ENCODE measurements around the gene TUBB1. TPM values are rescaled to one million over a fixed set of nuclear protein-coding genes. Genes with fewer than 3 reads are reported as not detected.

TUBB1 gene
- total and polyA plus RNA-seq, 2 of the 13 experiments (the other 11 are each of a cell fraction or from before 2014, with no cell fraction given): 0.11 to 57.6 TPM

GRCh38 chr20:59022754-59023153 lies 3.5 kb downstream of the TUBB1 start:
- peaks cover 26% of the 10 kb centered on the region for H3K79me2 ChIP-seq (ENCODE audit: insufficient read depth, low read length)
- FAIRE-seq: no peak
- intact Hi-C loops (cut with micrococcal nuclease; ENCODE audit: unreplicated experiment) (no loop called here), in situ Hi-C loops (cut with HindIII; ENCODE audit: extremely low pct_ligation_motif_present, low pct_unique_long_range_greater_than_20kb) (no loop called here)
- H3K4me1 ChIP-seq (ENCODE audit: insufficient read depth, low read length): peaks cover 43% of the 10 kb centered on the region
- no peak for DNase-seq (ENCODE audit: low spot score)
- no peak overlapping the region for H3K4me3 ChIP-seq (replicated peaks in 1 of 3; ENCODE audit: insufficient read depth in 1 of 3, low read depth in 2 of 3, low read length in 3 of 3)
- no peaks in the 10 kb centered on the region for H3K27me3 ChIP-seq (ENCODE audit: control insufficient read depth in 1 of 2, insufficient read depth in 2 of 2, low read length in 2 of 2)
- POLR2A ChIA-PET: interaction anchor here (0.7 to 1.6 kb wide), 3 partner anchors 9 to 916 kb away, joined by 3 to 6 read pairs (median 5); partner anchors contain the start of gene ATP5F1E
- H4K20me1 ChIP-seq (ENCODE audit: insufficient read depth, low read length): peaks cover 5% of the 10 kb centered on the region; the same call in 1 of the 2 replicates
- H3K9me3 ChIP-seq (ENCODE audit: low read length): no peaks in the 10 kb centered on the region
- CTCF ChIA-PET (ENCODE audit: low intra/inter-chr PET ratio, low total read pairs): no interaction called here
- WGBS (ENCODE audit: low lambda C conversion rate): 96% methylated on average over 15 of the region's 15 CpGs
- no peak overlapping the region for H3K27ac ChIP-seq (ENCODE audit: extremely low read length, insufficient read depth, low read length)
- ATAC-seq: no peak
- no TSS peak for BruUV-seq (replicated peaks)
- H3K9ac ChIP-seq (ENCODE audit: insufficient read depth, low read depth, low read length): no peak overlapping the region
- peaks cover 25 to 54% of the 10 kb centered on the region in 2 experiments for H3K36me3 ChIP-seq (replicated peaks in 1 of 2; ENCODE audit: control insufficient read depth in 1 of 2, insufficient read depth in 2 of 2, low read length in 2 of 2)
- H3K4me2 ChIP-seq (ENCODE audit: low read depth, low read length): no peak overlapping the region
- no peak for TF ChIP-seq GATAD2A (CRISPR knock-in tag; IDR thresholded peaks at IDR 0.05)
- 0 out of 2 replicates have a peak, but pooled peaks have one; percentile 36 for TF ChIP-seq ZNF280B (CRISPR knock-in tag; IDR thresholded peaks at IDR 0.05; ENCODE audit: borderline replicate concordance)
- TF ChIP-seq ZNF687 (CRISPR knock-in tag; IDR thresholded peaks at IDR 0.05): 0 out of 2 replicates have a peak, but pooled peaks have one; percentile 12
- peak in 1 of 2 experiments; percentile 42; a peak in 1 of 4 replicates for TF ChIP-seq POLR2A (IDR thresholded peaks at IDR 0.05; ENCODE audit: insufficient read depth in 1 of 2, low read depth in 2 of 2, low read length in 2 of 2)
- TF ChIP-seq, protein P1, sequence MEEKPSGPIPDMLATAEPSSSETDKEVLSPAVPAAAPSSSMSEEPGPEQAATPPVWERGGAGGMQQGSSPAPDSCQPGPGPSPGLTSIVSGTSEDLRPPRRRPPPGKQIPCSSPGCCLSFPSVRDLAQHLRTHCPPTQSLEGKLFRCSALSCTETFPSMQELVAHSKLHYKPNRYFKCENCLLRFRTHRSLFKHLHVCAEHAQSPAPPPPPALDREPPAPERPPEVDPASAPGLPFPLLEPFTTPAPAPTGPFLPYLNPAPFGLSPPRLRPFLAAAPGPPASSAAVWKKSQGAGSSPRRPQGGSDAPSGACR (CRISPR knock-in tag; IDR thresholded peaks at IDR 0.05): no peak
- 0 out of 2 replicates have a peak, but pooled peaks have one; percentile 15 for TF ChIP-seq RBFOX2 (IDR thresholded peaks at IDR 0.05; ENCODE audit: low read depth, low read length)
- TF ChIP-seq ZBTB38 (CRISPR knock-in tag; IDR thresholded peaks at IDR 0.05): peak; percentile 38; the same call in 1 of the 2 replicates
- TF ChIP-seq AGO2 (optimal IDR thresholded peaks at IDR 0.05; ENCODE audit: low read depth, low read length): peak; percentile 64
- no peak for TF ChIP-seq ZNF672 (CRISPR knock-in tag; IDR thresholded peaks at IDR 0.05)
- no peak overlapping the region for H2AFZ ChIP-seq (ENCODE audit: low read length)
